Measurements from ENCODE around the gene COL20A1. TPM values are rescaled to one million over a fixed set of nuclear protein-coding genes. Genes with fewer than 3 reads are reported as not detected.

Gene COL20A1
- total RNA-seq, 1 donor from 2014 or later: not detected

- TF ChIP-seq CTCF (IDR thresholded peaks at IDR 0.05): no peak
- Histone ChIP-seq H3K27ac (no peak overlapping the region), H3K4me1 (no peaks in the 10 kb centered on the region), H3K9me3 (peaks cover 7% of the 10 kb centered on the region), H3K36me3 (no peaks in the 10 kb centered on the region), H3K27me3 (peaks cover 31% of the 10 kb centered on the region), H3K4me3 (no peak overlapping the region)
- no peak for ATAC-seq
- no peak for DNase-seq
- intact Hi-C loops (cut with DNase I): no loop called here
Measured at GRCh38 chr20:63384336-63384735, 91.3 kb downstream of the COL20A1 start.

Small RNA genes within 50 kb of the gene (microRNA-seq; reads per million reads assigned to microRNA genes)
- not detected for gene MIR4326 (ENCODE audit: borderline microRNAs expressed)

Other genes starting within 250 kb of the COL20A1 start
- gene YTHDF1, start 77.1 kb upstream of the COL20A1 start, total RNA-seq: 36.9 TPM
- 15.5 TPM for gene BIRC7, start 57.3 kb upstream of the COL20A1 start, total RNA-seq
- not detected for gene NKAIN4, start 38.7 kb upstream of the COL20A1 start, total RNA-seq
- gene ARFGAP1, start 20.4 kb upstream of the COL20A1 start, total RNA-seq: 67.0 TPM
- gene CHRNA4, start 68.2 kb downstream of the COL20A1 start, total RNA-seq: 0.06 TPM
- gene KCNQ2, start 179.5 kb downstream of the COL20A1 start, total RNA-seq: not detected
- 0.67 TPM for gene EEF1A2, start 205.9 kb downstream of the COL20A1 start, total RNA-seq
- 355 TPM for gene PPDPF, start 227.6 kb downstream of the COL20A1 start, total RNA-seq
- gene PTK6, start 244.2 kb downstream of the COL20A1 start, total RNA-seq: 4.9 TPM